Measurements from ENCODE around the gene LHFPL6. TPM values are rescaled to one million over a fixed set of nuclear protein-coding genes. Genes with fewer than 3 reads are reported as not detected.

LHFPL6 gene
- total RNA-seq, 3 donors from 2014 or later (not counting 1 experiment from before 2014, with no cell fraction given) = not detected

DNA sequence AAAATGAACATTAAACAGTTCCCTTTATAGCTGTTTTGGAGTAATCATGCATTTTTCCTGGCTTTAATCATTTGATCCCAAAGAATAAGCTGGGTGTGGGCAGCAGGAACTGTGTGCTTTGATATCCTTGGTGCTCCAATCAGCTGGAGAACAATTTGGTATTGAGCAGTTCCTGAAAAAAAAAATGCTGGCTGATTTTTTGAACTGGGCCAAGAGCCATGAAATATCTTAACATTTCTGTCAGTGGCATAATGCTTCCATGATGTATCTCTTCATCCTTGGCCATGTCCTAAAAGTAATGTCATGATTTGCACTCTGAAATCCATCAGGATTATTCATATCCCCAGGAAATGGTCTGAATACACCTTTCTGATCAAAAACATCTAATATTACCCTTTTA is 134.7 kb downstream of the LHFPL6 start:
- ATAC-seq (no peak), DNase-seq (no peak)
- H3K27ac Mint-ChIP-seq = no peak overlapping the region
- no peaks in the 10 kb centered on the region for H3K4me1 ChIP-seq (ENCODE audit: control insufficient read depth, insufficient read depth, low read length)
- TF ChIP-seq, protein P1, sequence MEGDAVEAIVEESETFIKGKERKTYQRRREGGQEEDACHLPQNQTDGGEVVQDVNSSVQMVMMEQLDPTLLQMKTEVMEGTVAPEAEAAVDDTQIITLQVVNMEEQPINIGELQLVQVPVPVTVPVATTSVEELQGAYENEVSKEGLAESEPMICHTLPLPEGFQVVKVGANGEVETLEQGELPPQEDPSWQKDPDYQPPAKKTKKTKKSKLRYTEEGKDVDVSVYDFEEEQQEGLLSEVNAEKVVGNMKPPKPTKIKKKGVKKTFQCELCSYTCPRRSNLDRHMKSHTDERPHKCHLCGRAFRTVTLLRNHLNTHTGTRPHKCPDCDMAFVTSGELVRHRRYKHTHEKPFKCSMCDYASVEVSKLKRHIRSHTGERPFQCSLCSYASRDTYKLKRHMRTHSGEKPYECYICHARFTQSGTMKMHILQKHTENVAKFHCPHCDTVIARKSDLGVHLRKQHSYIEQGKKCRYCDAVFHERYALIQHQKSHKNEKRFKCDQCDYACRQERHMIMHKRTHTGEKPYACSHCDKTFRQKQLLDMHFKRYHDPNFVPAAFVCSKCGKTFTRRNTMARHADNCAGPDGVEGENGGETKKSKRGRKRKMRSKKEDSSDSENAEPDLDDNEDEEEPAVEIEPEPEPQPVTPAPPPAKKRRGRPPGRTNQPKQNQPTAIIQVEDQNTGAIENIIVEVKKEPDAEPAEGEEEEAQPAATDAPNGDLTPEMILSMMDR (IDR thresholded peaks at IDR 0.05) = no peak
- intact Hi-C loops (cut with micrococcal nuclease) = no loop called here
- no peak overlapping the region for H3K4me3 Mint-ChIP-seq
- no peak overlapping the region for H3K4me3 ChIP-seq (ENCODE audit: low read length)
- no peaks in the 10 kb centered on the region for H3K9me3 ChIP-seq (ENCODE audit: control insufficient read depth, insufficient read depth, low read length)
- H3K27ac ChIP-seq (ENCODE audit: low read length) = no peak overlapping the region
- no peaks in the 10 kb centered on the region for H3K27me3 Mint-ChIP-seq (ENCODE audit: low read depth in 2 of 2)
- no peaks in the 10 kb centered on the region for H3K36me3 ChIP-seq (ENCODE audit: control insufficient read depth, insufficient read depth, low read length)
- peaks cover 3 to 7% of the 10 kb centered on the region in 2 donors for H3K9me3 Mint-ChIP-seq
- H3K36me3 Mint-ChIP-seq = no peaks in the 10 kb centered on the region
- no peaks in the 10 kb centered on the region for H3K27me3 ChIP-seq (ENCODE audit: control insufficient read depth, insufficient read depth, low read length)
- no peaks in the 10 kb centered on the region for H3K4me1 Mint-ChIP-seq

DNA sequence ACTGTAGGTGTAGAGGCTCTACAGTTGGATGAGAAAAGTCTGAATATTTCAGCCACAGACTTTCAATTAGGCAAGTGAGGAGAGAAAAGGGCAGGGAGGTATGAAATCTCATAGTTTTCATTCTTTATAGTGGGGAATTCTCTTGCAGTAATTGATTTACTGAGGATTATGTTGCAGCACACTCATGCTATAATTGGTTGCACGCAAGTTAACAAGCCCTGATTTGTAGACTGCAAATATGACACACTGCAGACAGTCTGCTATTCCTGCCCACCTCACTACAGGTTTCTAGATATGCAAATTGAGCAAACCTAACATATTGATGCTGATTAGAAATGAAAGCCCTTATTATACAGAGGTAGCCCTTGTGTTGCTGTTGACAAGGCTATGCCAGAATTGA is 139.4 kb downstream of the LHFPL6 start:
- Histone ChIP-seq H3K36me3 (ENCODE audit: control insufficient read depth, insufficient read depth, low read length) (no peaks in the 10 kb centered on the region), H3K4me3 (ENCODE audit: low read length) (no peak overlapping the region), H3K27me3 (ENCODE audit: control insufficient read depth, insufficient read depth, low read length) (no peaks in the 10 kb centered on the region), H3K4me1 (ENCODE audit: control insufficient read depth, insufficient read depth, low read length) (no peaks in the 10 kb centered on the region), H3K27ac (ENCODE audit: low read length) (no peak overlapping the region), H3K9me3 (ENCODE audit: control insufficient read depth, insufficient read depth, low read length) (no peaks in the 10 kb centered on the region)
- Mint-ChIP-seq H3K27ac (no peak overlapping the region), H3K36me3 (no peaks in the 10 kb centered on the region), H3K9me3 (peaks cover 2 to 3% of the 10 kb centered on the region in 2 donors), H3K4me3 (no peak overlapping the region), H3K27me3 (ENCODE audit: low read depth in 2 of 2) (no peaks in the 10 kb centered on the region), H3K4me1 (no peaks in the 10 kb centered on the region)
- TF ChIP-seq, protein P1 (IDR thresholded peaks at IDR 0.05) = no peak
- 86% methylated on average over 1 of the region's 1 CpG for WGBS (ENCODE audit: insufficient coverage)
- intact Hi-C loops (cut with micrococcal nuclease) = no loop called here
- ATAC-seq = no peak
- no peak for DNase-seq

DNA sequence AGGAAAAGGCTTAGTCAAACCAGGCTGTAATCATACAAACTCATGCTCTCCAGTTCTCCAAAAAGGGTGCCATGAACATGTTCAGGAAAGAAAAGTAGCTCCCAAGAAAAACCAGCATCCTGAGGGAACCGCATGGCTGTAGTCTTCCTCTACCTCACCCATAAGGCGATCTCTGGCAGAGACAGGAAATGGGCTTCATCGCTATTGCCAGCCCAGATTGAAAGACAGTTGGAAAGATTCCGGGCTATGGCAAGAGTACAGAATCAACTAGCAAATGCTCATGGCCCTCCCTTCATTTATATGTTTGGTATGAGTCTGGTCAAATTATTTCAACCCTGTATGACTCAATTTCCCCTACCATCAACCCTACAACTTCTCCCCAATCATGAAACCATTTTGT is 140.1 kb downstream of the LHFPL6 start:
- Histone ChIP-seq H3K27ac (ENCODE audit: low read length) (no peak overlapping the region), H3K36me3 (ENCODE audit: control insufficient read depth, insufficient read depth, low read length) (no peaks in the 10 kb centered on the region), H3K4me3 (ENCODE audit: low read length) (no peak overlapping the region), H3K27me3 (ENCODE audit: control insufficient read depth, insufficient read depth, low read length) (no peaks in the 10 kb centered on the region), H3K4me1 (ENCODE audit: control insufficient read depth, insufficient read depth, low read length) (no peaks in the 10 kb centered on the region), H3K9me3 (ENCODE audit: control insufficient read depth, insufficient read depth, low read length) (no peaks in the 10 kb centered on the region)
- Mint-ChIP-seq H3K9me3 (peaks cover 5% of the 10 kb centered on the region in 2 donors), H3K27me3 (ENCODE audit: low read depth in 2 of 2) (no peaks in the 10 kb centered on the region), H3K27ac (no peak overlapping the region), H3K4me1 (no peaks in the 10 kb centered on the region), H3K4me3 (no peak overlapping the region), H3K36me3 (no peaks in the 10 kb centered on the region)
- 99% methylated on average over 4 of the region's 4 CpGs for WGBS (ENCODE audit: insufficient coverage)
- ATAC-seq = no peak
- DNase-seq = no peak
- intact Hi-C loops (cut with micrococcal nuclease) = no loop called here
- TF ChIP-seq, protein P1 (IDR thresholded peaks at IDR 0.05) = no peak

DNA sequence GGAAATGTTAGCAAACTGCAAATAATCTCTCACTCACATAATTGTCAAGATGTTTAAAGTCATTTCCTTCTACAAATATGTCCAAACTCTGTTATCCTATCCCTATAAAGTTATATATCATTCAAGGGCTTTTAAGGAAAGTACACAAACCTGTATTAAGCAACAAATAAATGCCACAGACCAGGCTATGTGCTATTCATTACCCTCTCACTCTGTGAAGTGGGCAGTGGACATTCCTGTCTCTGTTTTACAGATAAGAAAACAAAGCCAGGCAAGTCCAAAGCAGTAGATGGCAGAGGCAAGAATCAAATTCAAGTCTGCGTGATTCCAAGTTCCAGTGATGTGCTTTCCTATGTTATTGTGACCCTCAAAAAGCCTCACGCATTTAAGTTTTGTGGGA is 140.6 kb downstream of the LHFPL6 start:
- Histone ChIP-seq H3K27ac (ENCODE audit: low read length) (no peak overlapping the region), H3K4me3 (ENCODE audit: low read length) (no peak overlapping the region), H3K4me1 (ENCODE audit: control insufficient read depth, insufficient read depth, low read length) (no peaks in the 10 kb centered on the region), H3K36me3 (ENCODE audit: control insufficient read depth, insufficient read depth, low read length) (no peaks in the 10 kb centered on the region), H3K27me3 (ENCODE audit: control insufficient read depth, insufficient read depth, low read length) (no peaks in the 10 kb centered on the region), H3K9me3 (ENCODE audit: control insufficient read depth, insufficient read depth, low read length) (no peaks in the 10 kb centered on the region)
- 92% methylated on average over 2 of the region's 2 CpGs for WGBS (ENCODE audit: insufficient coverage)
- Mint-ChIP-seq H3K27me3 (ENCODE audit: low read depth in 2 of 2) (no peaks in the 10 kb centered on the region), H3K27ac (no peak overlapping the region), H3K4me3 (no peak overlapping the region), H3K4me1 (no peaks in the 10 kb centered on the region), H3K36me3 (no peaks in the 10 kb centered on the region), H3K9me3 (peaks cover 6 to 7% of the 10 kb centered on the region in 2 donors)
- no peak for DNase-seq
- TF ChIP-seq, protein P1 (IDR thresholded peaks at IDR 0.05) = no peak
- no peak for ATAC-seq
- intact Hi-C loops (cut with micrococcal nuclease) = no loop called here

Measured in natural killer cell (primary cell).